Uterus (tissue), 4 donors: ENCODE measurements around the gene PCDHA13. TPM values are rescaled to one million over a fixed set of nuclear protein-coding genes. Genes with fewer than 3 reads are reported as not detected.
"Not testable (repeated sequence)": the region's sequence is repeated elsewhere in the genome, so short reads cannot be mapped to it uniquely, and the experiment has no call there.

Source experiments
- DNase-seq, 2 donors: peaks; one replicate each; pipeline ENCODE4 v3.0.0-alpha.2; 2019 to 2020
- H3K27ac ChIP-seq, 2 donors: fragments of 200-600 bp; sonication (generic); 1 replicate in 1 of 2; 2 replicates in 1 of 2; pipeline ENCODE4 v1.5.1; 2016 to 2018
- H3K27me3 ChIP-seq, 2 donors: fragments of 200-600 bp; sonication (generic); one replicate each; pipeline ENCODE4 v1.5.1; 2018 to 2019; ENCODE audit warnings: control low read depth in 1 of 2
- H3K36me3 ChIP-seq, 2 donors: fragments of 200-600 bp; sonication (generic); one replicate each; pipeline ENCODE4 v1.5.1; 2019; ENCODE audit warnings: control low read depth in 1 of 2
- H3K4me1 ChIP-seq, 2 donors: fragments of 200-600 bp; sonication (generic); one replicate each; pipeline ENCODE4 v1.5.1; 2018 to 2019; ENCODE audit warnings: control low read depth in 1 of 2
- H3K4me3 ChIP-seq, 2 donors: fragments of 200-600 bp; sonication (generic); 1 replicate in 1 of 2; 2 replicates in 1 of 2; pipeline ENCODE4 v1.5.1; 2018 to 2019; ENCODE audit warnings: mild to moderate bottlenecking in 1 of 2
- H3K9me3 ChIP-seq, 2 donors: fragments of 200-600 bp; sonication (generic); one replicate each; pipeline ENCODE4 v1.5.1; 2019; ENCODE audit warnings: control low read depth in 1 of 2
- POLR2A ChIP-seq, 2 donors: fragments of 450-650 bp; IDR thresholded peaks; one replicate each; pipeline ENCODE4 v1.6.1; 2016; ENCODE audit warnings: antibody characterized with exemption in 2 of 2, mild to moderate bottlenecking in 1 of 2, moderate library complexity in 1 of 2
- intact Hi-C: fragments of 100-400 bp; cut with DNase I; formaldehyde crosslinking; loops from one replicate; pipeline ENCODE4 v1.15.1; 2023; ENCODE audit warnings: low total_unique reads
- total RNA-seq, 4 donors: library from RNA; depleted of rRNA in 3 of 4; stranded (reverse); fragments of >200 nt in 3 of 4; gene quantifications; one replicate each; pipeline versions ENCODE4 v1.1.0 to v1.2.4, GENCODE V29; 2014 to 2023
- TF ChIP-seq, protein P1 (sequence below), 4 experiments: fragments of 200-600 bp in 2 of 4; fragments of 450-650 bp in 2 of 4; sonication (generic) in 2 of 4; IDR thresholded peaks; one replicate each; pipeline ENCODE4 v1.5.1; 2016 to 2019; ENCODE audit warnings: antibody characterized with exemption in 4 of 4, mild to moderate bottlenecking in 2 of 4, moderate library complexity in 1 of 4
- donor health status: DM: yes; HTN: yes; CAD: no.

PCDHA13 gene
- total RNA-seq, 4 donors from 2014 or later, result 0.70 to 2.8 (median 2.1) TPM; not detected in 1

DNA sequence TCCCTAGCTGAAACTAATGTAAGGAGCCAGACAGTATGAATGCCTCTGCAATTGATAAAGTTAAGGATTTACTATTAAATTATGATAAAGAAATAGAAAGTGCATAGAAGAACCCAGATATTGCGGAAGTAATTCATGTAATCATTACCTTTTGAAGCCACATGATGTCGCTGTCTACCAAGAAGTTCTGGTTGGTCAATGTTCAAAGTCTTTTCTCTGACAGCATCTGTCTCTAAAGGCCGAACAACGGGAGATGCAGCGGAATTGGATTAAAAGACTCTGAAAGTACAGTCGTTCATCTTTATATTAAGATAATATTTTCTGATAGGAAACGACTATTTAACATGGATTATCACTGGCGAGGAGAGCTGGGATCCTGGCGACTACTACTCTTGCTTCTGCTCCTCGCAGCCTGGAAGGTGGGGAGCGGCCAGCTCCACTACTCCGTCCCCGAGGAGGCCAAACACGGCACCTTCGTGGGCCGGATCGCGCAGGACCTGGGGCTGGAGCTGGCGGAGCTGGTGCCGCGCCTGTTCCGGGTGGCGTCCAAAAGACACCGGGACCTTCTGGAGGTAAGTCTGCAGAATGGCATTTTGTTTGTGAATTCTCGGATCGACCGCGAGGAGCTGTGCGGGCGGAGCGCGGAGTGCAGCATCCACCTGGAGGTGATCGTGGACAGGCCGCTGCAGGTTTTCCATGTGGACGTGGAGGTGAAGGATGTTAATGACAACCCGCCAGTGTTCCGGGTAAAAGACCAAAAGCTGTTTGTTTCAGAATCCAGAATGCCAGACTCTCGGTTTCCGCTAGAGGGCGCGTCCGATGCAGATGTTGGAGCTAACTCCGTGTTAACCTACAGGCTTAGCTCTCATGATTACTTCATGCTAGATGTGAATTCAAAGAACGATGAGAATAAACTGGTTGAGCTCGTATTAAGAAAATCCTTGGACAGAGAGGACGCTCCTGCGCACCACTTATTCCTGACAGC, 40.7 kb upstream of the PCDHA13 start, which contains the start of gene PCDHA8:
Gene PCDHA8, plus strand, starts transcription at position 210 of the 985 bp plus-strand sequence. Its CDS starts 135 bp downstream, at position 345.
- Histone ChIP-seq H3K27ac (no peak within 1 kb of the TSS), H3K36me3 (no peaks in the 10 kb centered on the region), H3K4me3 (no peak within 1 kb of the TSS), H3K27me3 (peaks cover 0 to 3% of the 10 kb centered on the region in 2 donors), H3K4me1 (no peaks in the 10 kb centered on the region), H3K9me3 (peaks cover 0 to 6% of the 10 kb centered on the region in 2 donors)
- intact Hi-C loops, result no loop called here
- TF ChIP-seq POLR2A (IDR thresholded peaks at IDR 0.05), result no peak
- TF ChIP-seq, protein P1, sequence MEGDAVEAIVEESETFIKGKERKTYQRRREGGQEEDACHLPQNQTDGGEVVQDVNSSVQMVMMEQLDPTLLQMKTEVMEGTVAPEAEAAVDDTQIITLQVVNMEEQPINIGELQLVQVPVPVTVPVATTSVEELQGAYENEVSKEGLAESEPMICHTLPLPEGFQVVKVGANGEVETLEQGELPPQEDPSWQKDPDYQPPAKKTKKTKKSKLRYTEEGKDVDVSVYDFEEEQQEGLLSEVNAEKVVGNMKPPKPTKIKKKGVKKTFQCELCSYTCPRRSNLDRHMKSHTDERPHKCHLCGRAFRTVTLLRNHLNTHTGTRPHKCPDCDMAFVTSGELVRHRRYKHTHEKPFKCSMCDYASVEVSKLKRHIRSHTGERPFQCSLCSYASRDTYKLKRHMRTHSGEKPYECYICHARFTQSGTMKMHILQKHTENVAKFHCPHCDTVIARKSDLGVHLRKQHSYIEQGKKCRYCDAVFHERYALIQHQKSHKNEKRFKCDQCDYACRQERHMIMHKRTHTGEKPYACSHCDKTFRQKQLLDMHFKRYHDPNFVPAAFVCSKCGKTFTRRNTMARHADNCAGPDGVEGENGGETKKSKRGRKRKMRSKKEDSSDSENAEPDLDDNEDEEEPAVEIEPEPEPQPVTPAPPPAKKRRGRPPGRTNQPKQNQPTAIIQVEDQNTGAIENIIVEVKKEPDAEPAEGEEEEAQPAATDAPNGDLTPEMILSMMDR (IDR thresholded peaks at IDR 0.05), result peak in 1 of 4 experiments; percentile 9
- peak in 1 of 2 donors; percentile 15 for DNase-seq

DNA sequence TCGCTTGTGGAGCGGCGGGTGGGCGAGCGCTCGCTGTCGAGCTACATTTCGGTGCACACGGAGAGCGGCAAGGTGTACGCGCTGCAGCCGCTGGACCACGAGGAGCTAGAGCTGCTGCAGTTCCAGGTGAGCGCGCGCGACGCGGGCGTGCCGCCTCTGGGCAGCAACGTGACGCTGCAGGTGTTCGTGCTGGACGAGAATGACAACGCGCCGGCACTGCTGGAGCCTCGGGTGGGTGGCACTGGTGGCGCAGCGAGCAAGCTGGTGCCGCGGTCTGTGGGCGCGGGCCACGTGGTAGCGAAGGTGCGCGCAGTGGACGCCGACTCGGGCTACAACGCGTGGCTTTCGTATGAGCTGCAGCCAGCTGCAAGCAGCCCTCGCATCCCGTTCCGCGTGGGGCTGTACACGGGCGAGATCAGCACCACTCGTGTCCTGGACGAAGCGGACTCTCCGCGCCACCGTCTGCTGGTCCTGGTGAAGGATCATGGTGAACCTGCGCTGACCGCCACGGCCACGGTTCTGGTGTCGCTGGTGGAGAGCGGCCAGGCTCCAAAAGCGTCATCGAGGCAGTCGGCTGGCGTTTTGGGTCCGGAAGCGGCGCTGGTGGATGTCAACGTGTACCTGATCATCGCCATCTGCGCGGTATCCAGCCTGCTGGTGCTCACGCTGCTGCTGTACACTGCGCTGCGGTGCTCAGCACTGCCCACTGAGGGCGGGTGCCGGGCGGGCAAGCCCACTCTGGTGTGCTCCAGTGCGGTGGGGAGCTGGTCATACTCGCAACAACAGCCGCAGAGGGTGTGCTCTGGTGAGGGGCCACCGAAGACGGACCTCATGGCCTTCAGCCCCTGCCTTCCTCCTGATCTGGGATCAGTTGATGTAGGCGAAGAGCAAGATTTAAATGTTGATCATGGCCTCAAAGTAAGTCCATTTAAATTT, 38.9 kb upstream of the PCDHA13 start:
- peaks cover 0 to 6% of the 10 kb centered on the region in 2 donors for H3K9me3 ChIP-seq
- H3K4me3 ChIP-seq, result no peak overlapping the region
- no peak overlapping the region for H3K27ac ChIP-seq
- no peaks in the 10 kb centered on the region for H3K36me3 ChIP-seq
- intact Hi-C loops, result no loop called here
- TF ChIP-seq, protein P1 (IDR thresholded peaks at IDR 0.05), result no peak
- TF ChIP-seq POLR2A (IDR thresholded peaks at IDR 0.05), result no peak
- no peak for DNase-seq
- H3K4me1 ChIP-seq, result no peaks in the 10 kb centered on the region
- H3K27me3 ChIP-seq, result no peaks in the 10 kb centered on the region

DNA sequence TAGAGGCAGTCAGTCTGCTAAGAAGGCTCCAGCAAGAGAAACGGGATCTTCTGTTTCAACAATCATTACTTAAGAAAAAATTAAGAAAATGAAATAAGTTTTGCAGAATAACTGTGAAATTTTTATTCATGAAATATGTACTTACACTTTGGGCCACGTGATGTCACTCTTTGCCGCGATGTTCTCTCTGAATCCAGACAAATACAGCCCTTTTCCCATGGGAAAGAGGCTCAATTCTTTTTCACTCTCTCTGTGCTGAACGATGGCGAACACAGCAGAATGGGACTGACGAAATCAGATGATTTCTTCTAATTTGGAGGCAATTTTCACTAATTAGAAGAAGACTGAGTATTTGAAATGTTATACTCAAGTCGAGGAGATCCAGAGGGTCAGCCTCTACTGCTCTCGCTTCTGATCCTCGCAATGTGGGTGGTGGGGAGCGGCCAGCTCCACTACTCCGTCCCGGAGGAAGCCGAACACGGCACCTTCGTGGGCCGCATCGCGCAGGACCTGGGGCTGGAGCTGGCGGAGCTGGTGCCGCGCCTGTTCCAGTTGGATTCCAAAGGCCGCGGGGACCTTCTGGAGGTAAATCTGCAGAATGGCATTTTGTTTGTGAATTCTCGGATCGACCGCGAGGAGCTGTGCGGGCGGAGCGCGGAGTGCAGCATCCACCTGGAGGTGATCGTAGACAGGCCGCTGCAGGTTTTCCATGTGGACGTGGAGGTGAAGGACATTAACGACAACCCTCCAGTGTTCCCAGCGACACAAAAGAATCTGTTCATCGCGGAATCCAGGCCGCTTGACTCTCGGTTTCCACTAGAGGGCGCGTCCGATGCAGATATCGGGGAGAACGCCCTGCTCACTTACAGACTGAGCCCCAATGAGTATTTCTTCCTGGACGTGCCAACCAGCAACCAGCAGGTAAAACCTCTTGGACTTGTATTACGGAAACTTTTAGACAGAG, 33.5 kb upstream of the PCDHA13 start, which contains the start of gene PCDHA9:
Gene PCDHA9, plus strand, starts transcription at position 244 of the 964 bp plus-strand sequence. Its CDS starts 114 bp downstream, at position 358.
- H3K9me3 ChIP-seq, H3K4me1 ChIP-seq, DNase-seq, H3K36me3 ChIP-seq, H3K27ac ChIP-seq, intact Hi-C loops, H3K4me3 ChIP-seq, H3K27me3 ChIP-seq: not testable (repeated sequence)

DNA sequence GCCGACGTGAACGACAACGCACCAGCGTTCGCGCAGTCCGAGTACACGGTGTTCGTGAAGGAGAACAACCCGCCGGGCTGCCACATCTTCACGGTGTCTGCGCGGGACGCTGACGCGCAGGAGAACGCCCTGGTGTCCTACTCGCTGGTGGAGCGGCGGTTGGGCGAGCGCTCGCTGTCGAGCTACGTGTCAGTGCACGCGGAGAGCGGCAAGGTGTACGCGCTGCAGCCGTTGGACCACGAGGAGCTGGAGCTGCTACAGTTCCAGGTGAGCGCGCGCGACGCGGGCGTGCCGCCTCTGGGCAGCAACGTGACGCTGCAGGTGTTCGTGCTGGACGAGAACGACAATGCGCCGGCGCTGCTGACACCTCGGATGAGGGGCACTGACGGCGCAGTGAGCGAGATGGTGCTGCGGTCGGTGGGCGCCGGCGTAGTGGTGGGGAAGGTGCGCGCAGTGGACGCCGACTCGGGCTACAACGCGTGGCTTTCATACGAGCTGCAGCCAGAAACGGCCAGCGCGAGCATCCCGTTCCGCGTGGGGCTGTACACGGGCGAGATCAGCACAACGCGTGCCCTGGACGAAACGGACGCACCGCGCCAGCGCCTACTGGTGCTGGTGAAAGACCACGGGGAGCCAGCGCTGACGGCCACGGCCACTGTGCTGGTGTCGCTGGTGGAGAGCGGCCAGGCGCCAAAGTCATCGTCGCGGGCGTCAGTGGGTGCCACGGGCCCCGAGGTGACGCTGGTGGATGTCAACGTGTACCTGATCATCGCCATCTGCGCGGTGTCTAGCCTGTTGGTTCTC, 31.9 kb upstream of the PCDHA13 start:
- DNase-seq, H3K27ac ChIP-seq, H3K9me3 ChIP-seq, H3K4me3 ChIP-seq, H3K36me3 ChIP-seq, H3K27me3 ChIP-seq, H3K4me1 ChIP-seq, intact Hi-C loops: not testable (repeated sequence)
